Glutamatergic neuron (in vitro differentiated cells): ENCODE measurements around the gene SH3BP4. TPM values are rescaled to one million over a fixed set of nuclear protein-coding genes. Genes with fewer than 3 reads are reported as not detected.

Experiments
- DNase-seq: peaks from one replicate; pipeline ENCODE4 v3.0.0; 2022
- H3K27ac Mint-ChIP-seq: one replicate; pipeline ENCODE4 v1.8.0; 2020; ENCODE audit warnings: mild to moderate bottlenecking, mixed read lengths, inconsistent platforms; ENCODE audit not compliant: unreplicated experiment
- H3K27me3 Mint-ChIP-seq: one replicate; pipeline ENCODE4 v1.8.0; 2020; ENCODE audit warnings: mild to moderate bottlenecking, moderate library complexity, mixed read lengths, inconsistent platforms; ENCODE audit not compliant: unreplicated experiment
- H3K36me3 Mint-ChIP-seq: one replicate; pipeline ENCODE4 v1.8.0; 2020; ENCODE audit warnings: mild to moderate bottlenecking, mixed read lengths, inconsistent platforms; ENCODE audit not compliant: unreplicated experiment
- H3K4me1 Mint-ChIP-seq: one replicate; pipeline ENCODE4 v1.8.0; 2020; ENCODE audit warnings: mild to moderate bottlenecking, low read depth, mixed read lengths, inconsistent platforms; ENCODE audit not compliant: unreplicated experiment
- H3K4me3 Mint-ChIP-seq: one replicate; pipeline ENCODE4 v1.8.0; 2020; ENCODE audit warnings: mild to moderate bottlenecking, mixed read lengths, inconsistent platforms; ENCODE audit not compliant: unreplicated experiment
- H3K9me3 Mint-ChIP-seq: one replicate; pipeline ENCODE4 v1.8.0; 2020; ENCODE audit warnings: mild to moderate bottlenecking, moderate library complexity, mixed read lengths, inconsistent platforms; ENCODE audit not compliant: unreplicated experiment
- CTCF ChIP-seq: fragments of 200-600 bp; sonication (generic); IDR thresholded peaks from one replicate; pipeline ENCODE4 v1.5.0; 2021; ENCODE audit not compliant: partially characterized antibody, unreplicated experiment
- total RNA-seq: library from RNA; stranded (reverse); fragmentation: NEBNext Ultra II Directional; extraction: Animal tissue kit (Norgen Biotek cat#: 25700); gene quantifications from one replicate; pipeline ENCODE4 v1.2.1, GENCODE V29; 2021; ENCODE audit not compliant: unreplicated experiment

Gene SH3BP4
- total RNA-seq, 1 donor from 2014 or later = 59.3 TPM

GRCh38 chr2:234986390-234986789 lies 34.6 kb downstream of the SH3BP4 start:
- Mint-ChIP-seq H3K36me3 (peaks cover 6% of the 10 kb centered on the region), H3K27me3 (peaks cover 5% of the 10 kb centered on the region), H3K27ac (no peak overlapping the region), H3K4me3 (no peak overlapping the region), H3K4me1 (peaks cover 18% of the 10 kb centered on the region), H3K9me3 (peaks cover 8% of the 10 kb centered on the region)
- no peak for TF ChIP-seq CTCF
- no peak for DNase-seq

GRCh38 chr2:234986876-234987720 lies 35.3 kb downstream of the SH3BP4 start:
- peaks cover 5% of the 10 kb centered on the region for H3K27me3 Mint-ChIP-seq
- peaks cover 15% of the 10 kb centered on the region for H3K4me1 Mint-ChIP-seq
- no peak for DNase-seq
- no peak overlapping the region for H3K4me3 Mint-ChIP-seq
- H3K27ac Mint-ChIP-seq = no peak overlapping the region
- H3K9me3 Mint-ChIP-seq = peaks cover 9% of the 10 kb centered on the region
- no peak for TF ChIP-seq CTCF
- peaks cover 6% of the 10 kb centered on the region for H3K36me3 Mint-ChIP-seq

- Mint-ChIP-seq H3K27ac (no peak overlapping the region), H3K4me1 (peaks cover 14% of the 10 kb centered on the region), H3K36me3 (peaks cover 6% of the 10 kb centered on the region), H3K9me3 (peaks cover 9% of the 10 kb centered on the region), H3K4me3 (no peak overlapping the region), H3K27me3 (no peaks in the 10 kb centered on the region)
- no peak for DNase-seq
- no peak for TF ChIP-seq CTCF
Measured at GRCh38 chr2:234987754-234988153, 35.9 kb downstream of the SH3BP4 start.

- Mint-ChIP-seq H3K4me3 (no peak overlapping the region), H3K4me1 (peaks cover 12% of the 10 kb centered on the region), H3K27ac (no peak overlapping the region), H3K27me3 (peaks cover 2% of the 10 kb centered on the region), H3K36me3 (peaks cover 6% of the 10 kb centered on the region), H3K9me3 (peaks cover 9% of the 10 kb centered on the region)
- DNase-seq = no peak
- TF ChIP-seq CTCF = no peak
Measured at GRCh38 chr2:234988491-234988890, 36.7 kb downstream of the SH3BP4 start.

GRCh38 chr2:234989183-234989701 lies 37.4 kb downstream of the SH3BP4 start:
- Mint-ChIP-seq H3K27ac (no peak overlapping the region), H3K9me3 (peaks cover 16% of the 10 kb centered on the region), H3K4me1 (peaks cover 18% of the 10 kb centered on the region), H3K27me3 (peaks cover 3% of the 10 kb centered on the region), H3K4me3 (no peak overlapping the region), H3K36me3 (peaks cover 6% of the 10 kb centered on the region)
- DNase-seq = no peak
- no peak for TF ChIP-seq CTCF
